K562 treated with DMSO at 1 percent for 24 hours (cell line): ENCODE data around the gene NHLRC1. TPM values are rescaled to one million over a fixed set of nuclear protein-coding genes. Genes with fewer than 3 reads are reported as not detected.

ENCODE experiments used
- total RNA-seq: library from RNA; unstranded; fragments of 300-600 nt; gene quantifications from 2 replicates; pipeline ENCODE4 v1.2.3, GENCODE V29; 2022; ENCODE audit warnings: low read depth; ENCODE audit not compliant: insufficient read depth

NHLRC1 gene
- total RNA-seq: not detected in 2 replicates

GRCh38 chr6:18122128-18123093, at the start of gene NHLRC1:
TSS of gene NHLRC1 (minus strand) at chr6:18122677. CDS start at chr6:18122606, 71 bp downstream.

GRCh38 chr6:18155150-18155863, 32.8 kb upstream of the NHLRC1 start, which contains the start of gene KDM1B:
TSS of gene KDM1B (plus strand) at chr6:18155422. CDS start at chr6:18159896, 4,474 bp downstream.

GRCh38 chr6:18154507-18155149, 32.2 kb upstream of the NHLRC1 start, which contains the start of gene TPMT:
TSS of gene TPMT (minus strand) at chr6:18155077. CDS start at chr6:18149127, 5,950 bp downstream.

Other genes with a start within 250 kb of the NHLRC1 start
- gene KIF13A, start 135.0 kb downstream of the NHLRC1 start, total RNA-seq: 25.2 and 25.7 TPM in 2 replicates
- gene TPMT, start 32.4 kb upstream of the NHLRC1 start, total RNA-seq: 16.7 and 20.5 TPM in 2 replicates
- gene KDM1B, start 32.7 kb upstream of the NHLRC1 start, total RNA-seq: 31.0 and 38.2 TPM in 2 replicates
- gene DEK, start 141.9 kb upstream of the NHLRC1 start, total RNA-seq: 71.9 and 88.4 TPM in 2 replicates